NCI-H446 (cell line): ENCODE data around the gene LINC00305.

Experiments used
- DNase-seq, 2 experiments: peaks; one replicate each; lab custom pipeline; 2025; lab: John Stamatoyannopoulos, UW

The LINC00305 gene

GRCh38 chr18:64148988-64149387 lies at the start of gene LINC00305:
Gene LINC00305, minus strand, starts transcription at chr18:64149088.
- no peak for DNase-seq

- DNase-seq = no peak
These were observed 42.2 kb upstream of the LINC00305 start for GRCh38 chr18:64191069-64191468.

GRCh38 chr18:64185987-64186386 lies 37.1 kb upstream of the LINC00305 start:
- peak in 1 of 2 experiments; percentile 7 for DNase-seq

GRCh38 chr18:64183665-64184064 lies 34.8 kb upstream of the LINC00305 start:
- no peak for DNase-seq

GRCh38 chr18:64180617-64181016 lies 31.7 kb upstream of the LINC00305 start:
- no peak for DNase-seq

- DNase-seq = peak in 1 of 2 experiments; percentile 59
These were observed 31.3 kb upstream of the LINC00305 start for GRCh38 chr18:64180171-64180570.

GRCh38 chr18:64179556-64180080 lies 30.7 kb upstream of the LINC00305 start:
- no peak for DNase-seq

GRCh38 chr18:64178860-64179259 lies 30.0 kb upstream of the LINC00305 start:
- DNase-seq = no peak

GRCh38 chr18:64175432-64175831 lies 26.5 kb upstream of the LINC00305 start:
- DNase-seq = no peak

- no peak for DNase-seq
These were observed 22.7 kb upstream of the LINC00305 start for GRCh38 chr18:64171576-64171975.

- no peak for DNase-seq
These were observed 18.6 kb upstream of the LINC00305 start for GRCh38 chr18:64167408-64167925.

- DNase-seq = peak in 1 of 2 experiments; percentile 9
These were observed 17.0 kb upstream of the LINC00305 start for GRCh38 chr18:64165906-64166305.

- no peak for DNase-seq
These were observed 16.0 kb upstream of the LINC00305 start for GRCh38 chr18:64164883-64165282.

GRCh38 chr18:64149916-64150438 lies 1.1 kb upstream of the LINC00305 start:
- no peak for DNase-seq

- DNase-seq = no peak
These were observed 6.0 kb downstream of the LINC00305 start for GRCh38 chr18:64142904-64143303.

- DNase-seq = no peak
These were observed 11.0 kb downstream of the LINC00305 start for GRCh38 chr18:64137914-64138313.

- DNase-seq = peak in 1 of 2 experiments; percentile 40
These were observed 14.7 kb downstream of the LINC00305 start for GRCh38 chr18:64134044-64134747.

- peak; percentile 51 to 90 for DNase-seq
These were observed 16.0 kb downstream of the LINC00305 start for GRCh38 chr18:64132871-64133270.

GRCh38 chr18:64131314-64131713 lies 17.6 kb downstream of the LINC00305 start:
- DNase-seq = no peak

- DNase-seq = no peak
These were observed 21.7 kb downstream of the LINC00305 start for GRCh38 chr18:64127172-64127571.

GRCh38 chr18:64119916-64120315 lies 29.0 kb downstream of the LINC00305 start:
- DNase-seq = peak; percentile 13 to 20

GRCh38 chr18:64118406-64118805 lies 30.5 kb downstream of the LINC00305 start:
- no peak for DNase-seq

- no peak for DNase-seq
These were observed 32.2 kb downstream of the LINC00305 start for GRCh38 chr18:64116571-64117175.
